ENCODE measurements around the gene HOXD11.

GRCh38 chr2:176101842-176102241, 5.2 kb upstream of the HOXD11 start:
- no peak for TF ChIP-seq CTCF (IDR thresholded peaks at IDR 0.05)
- no peak for TF ChIP-seq EP300 (IDR thresholded peaks at IDR 0.05)
- TF ChIP-seq POLR2AphosphoS5 (IDR thresholded peaks at IDR 0.05): no peak
